HG03108 (cell line): ENCODE data around the gene HK1.
"Not testable (repeated sequence)": the region's sequence is repeated elsewhere in the genome, so short reads cannot be mapped to it uniquely, and the experiment has no call there.

Experiments
- ATAC-seq: cut with Tn5 transposase; IDR thresholded peaks from one replicate; pipeline ENCODE4 v1.9.1; 2021; ENCODE audit warnings: moderate library complexity; ENCODE audit not compliant: unreplicated experiment

Gene HK1

GRCh38 chr10:69254877-69255276 lies 23.4 kb upstream of the HK1 start:
- no peak for ATAC-seq

DNA sequence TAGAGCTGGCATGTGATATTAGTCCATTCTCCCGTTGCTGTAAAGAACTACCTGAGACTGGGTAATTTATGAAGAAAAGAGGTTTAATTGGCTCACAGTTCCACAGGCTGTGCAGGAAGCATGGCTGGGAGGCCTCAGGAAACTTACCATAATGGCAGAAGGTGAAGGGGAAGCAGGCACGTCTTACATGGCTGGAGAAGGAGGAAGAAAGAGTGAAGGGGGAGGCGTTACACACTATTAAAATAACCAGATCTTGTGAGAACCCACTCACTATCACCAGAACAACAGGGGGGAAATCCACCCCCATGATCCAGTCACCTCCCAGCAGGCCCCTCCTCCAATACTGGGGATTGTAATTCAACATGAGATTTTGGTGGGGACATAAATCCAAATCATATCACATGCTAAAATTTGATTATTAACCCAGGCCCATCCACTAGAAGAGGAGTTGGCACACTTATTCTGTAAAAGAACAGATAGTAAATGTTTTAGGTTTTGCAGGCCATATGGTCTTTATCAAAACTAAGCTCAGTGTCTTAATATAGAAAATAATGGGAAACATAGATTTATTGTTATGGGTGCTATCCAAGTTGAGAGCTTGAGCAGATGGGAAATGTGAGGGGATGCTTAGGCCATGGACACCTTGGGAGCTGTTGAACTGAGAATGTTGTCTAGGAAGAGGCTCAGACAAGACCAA lies 18.6 kb upstream of the HK1 start:
- ATAC-seq: no peak

DNA sequence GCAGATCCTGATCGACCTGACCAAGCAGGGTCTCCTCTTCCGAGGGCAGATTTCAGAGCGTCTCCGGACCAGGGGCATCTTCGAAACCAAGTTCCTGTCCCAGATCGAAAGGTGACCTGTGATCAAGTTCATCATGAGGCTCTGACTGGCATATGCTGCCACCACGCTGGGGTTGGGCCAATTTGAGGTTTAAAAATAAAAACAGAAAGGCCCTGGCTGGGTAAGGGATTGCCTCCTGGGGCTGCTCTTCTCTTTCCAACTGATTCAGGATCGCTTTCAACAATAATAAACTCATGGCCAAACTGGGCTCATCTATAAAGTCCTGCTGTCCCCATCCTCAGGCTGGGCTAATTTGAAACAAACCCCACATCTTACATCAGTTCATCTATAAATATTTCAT lies 17.1 kb upstream of the HK1 start:
- no peak for ATAC-seq

DNA sequence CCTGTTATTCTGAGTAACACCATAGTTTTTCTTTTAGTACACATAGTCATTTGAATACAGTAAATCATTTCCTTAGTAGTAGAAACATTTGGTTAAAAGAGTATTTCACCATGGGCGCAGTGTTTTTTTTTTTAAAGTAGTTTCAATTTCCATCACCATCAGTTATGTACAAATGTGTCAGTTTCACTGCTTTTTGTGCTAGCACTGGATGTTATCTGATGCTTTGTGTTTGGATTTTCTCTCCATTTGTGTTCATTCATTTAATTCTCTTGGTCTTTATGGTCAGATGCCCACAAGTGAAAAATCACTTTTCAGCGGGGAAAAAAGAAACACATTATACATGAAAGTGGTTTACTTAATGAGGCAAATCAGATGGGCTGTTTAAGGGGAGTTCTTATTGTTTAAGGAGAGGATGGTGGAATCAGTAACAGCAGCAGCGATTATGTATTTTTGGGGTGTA lies 16.0 kb upstream of the HK1 start:
- no peak for ATAC-seq

- no peak for ATAC-seq
Measured at GRCh38 chr10:69265521-69265920, 12.8 kb upstream of the HK1 start.

DNA sequence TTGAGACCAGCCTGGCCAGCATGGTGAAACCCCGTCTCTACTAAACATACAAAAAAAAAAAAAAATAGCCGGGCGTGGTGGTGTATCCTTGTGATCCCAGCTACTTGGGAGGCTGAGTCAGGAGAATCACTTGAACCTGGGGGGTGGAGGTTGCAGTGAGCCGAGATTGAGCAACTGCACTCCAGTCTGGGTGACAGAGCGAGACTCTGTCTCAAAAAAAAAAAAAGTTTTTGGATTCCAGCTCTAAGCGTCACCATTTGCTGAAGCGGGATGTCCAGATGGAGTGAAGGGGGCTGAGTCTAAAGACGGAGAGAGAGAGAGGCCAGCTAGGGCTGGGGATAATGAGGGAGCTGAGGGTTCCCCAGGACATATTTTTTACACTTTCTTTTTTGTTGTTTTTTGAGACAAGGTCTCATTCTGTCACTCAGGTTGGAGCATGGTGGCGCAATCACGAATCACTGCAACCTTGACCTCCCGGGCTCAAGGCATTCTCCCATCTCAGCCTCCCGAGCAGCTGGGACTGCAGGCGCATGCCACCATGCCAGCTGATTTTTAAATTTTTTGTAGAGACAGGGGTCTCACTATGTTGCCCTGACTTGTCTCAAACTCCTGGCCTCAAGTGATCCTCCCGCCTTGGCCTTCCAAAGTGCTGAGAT lies 9.4 kb upstream of the HK1 start:
- no peak for ATAC-seq

GRCh38 chr10:69269761-69270160 lies 8.5 kb upstream of the HK1 start:
- ATAC-seq: no peak

- no peak for ATAC-seq
Measured at GRCh38 chr10:69270990-69271389, 7.3 kb upstream of the HK1 start.

DNA sequence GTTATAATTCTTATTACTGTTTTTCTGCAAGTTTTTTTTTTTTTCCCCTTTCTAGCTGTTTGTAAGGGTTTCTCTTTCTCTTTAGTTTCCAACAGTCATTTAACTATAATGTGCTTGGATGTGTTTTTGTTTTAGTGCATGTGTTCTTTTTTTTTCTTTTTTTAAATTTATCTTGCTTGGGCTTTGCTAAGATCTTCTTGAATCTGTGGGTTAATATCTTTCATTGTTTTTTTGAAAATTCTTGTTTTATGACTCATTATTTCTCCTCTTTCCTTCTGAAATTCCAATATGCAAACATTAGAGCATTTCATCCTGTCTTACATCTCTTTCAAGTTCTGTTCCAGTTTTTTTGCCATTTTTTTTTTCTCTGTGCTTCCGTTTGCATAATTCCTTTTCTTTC lies 5.7 kb upstream of the HK1 start:
- ATAC-seq: no peak

- no peak for ATAC-seq
Measured at GRCh38 chr10:69275444-69275843, 2.9 kb upstream of the HK1 start.

GRCh38 chr10:69276503-69276902 lies 1.8 kb upstream of the HK1 start:
- ATAC-seq: no peak

DNA sequence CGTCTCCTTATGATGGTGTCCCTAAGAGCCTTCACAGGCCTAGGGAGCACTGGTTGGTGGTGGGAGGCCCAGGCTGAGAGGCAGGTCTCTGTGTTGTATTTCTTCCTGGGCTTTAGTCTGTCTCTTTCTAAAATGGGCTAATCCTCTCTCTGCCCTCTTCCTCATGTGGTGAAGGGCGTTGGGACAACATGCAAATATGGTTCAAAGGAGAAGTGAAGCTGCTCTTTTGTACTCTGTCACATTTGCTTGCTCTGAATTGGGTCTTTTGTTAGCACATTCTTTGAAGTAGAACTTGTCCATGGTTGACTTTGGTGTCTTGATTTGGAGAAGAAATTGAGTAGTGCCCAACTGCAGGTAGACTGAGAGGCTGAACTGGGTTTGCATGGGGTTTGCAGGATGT lies 814 bp downstream of the HK1 start:
- ATAC-seq: no peak

DNA sequence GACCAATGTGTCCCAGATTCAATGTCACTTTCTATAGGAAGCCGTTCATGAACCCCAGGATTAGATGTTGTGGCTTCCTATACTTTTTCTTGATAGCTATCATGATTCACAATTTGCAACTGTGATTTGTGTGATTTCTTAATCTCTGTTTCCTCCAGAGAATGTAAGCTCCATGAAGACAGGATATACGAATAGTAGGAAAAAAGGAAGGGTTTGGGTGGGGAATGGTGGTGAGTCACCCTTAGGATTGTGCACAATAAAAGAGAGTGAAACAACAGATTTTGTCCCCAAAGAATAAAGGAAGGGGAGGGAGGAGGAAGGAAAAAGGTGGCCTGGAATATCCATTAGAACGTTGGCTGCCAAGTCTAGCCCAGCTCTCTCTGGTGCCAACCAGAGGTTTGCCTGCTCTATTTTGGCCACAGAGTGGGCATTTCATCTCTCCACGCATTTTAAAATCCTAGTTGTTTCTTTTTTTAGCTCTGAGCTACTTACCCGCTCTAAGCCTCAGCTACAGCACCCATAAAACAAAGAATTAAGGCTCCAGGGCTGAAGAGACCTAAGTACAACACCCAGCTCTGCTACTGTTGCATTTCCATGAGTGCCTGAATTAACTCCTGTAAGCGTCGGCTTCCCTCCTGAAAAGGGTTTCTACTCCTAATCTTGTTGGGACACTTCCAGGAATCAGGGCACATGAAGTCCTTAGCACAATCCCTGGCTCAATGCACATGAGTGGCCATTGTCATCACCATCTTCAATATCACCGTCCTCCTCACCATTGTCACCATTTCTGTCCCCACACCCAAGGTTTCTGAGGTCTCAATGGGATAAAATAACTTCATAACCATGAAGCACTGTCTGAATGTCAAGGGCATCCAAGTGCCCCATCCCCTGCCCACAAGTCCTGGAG lies 3.5 kb downstream of the HK1 start:
- no peak for ATAC-seq

- ATAC-seq: not testable (repeated sequence)
Measured at GRCh38 chr10:69284402-69284801, 6.1 kb downstream of the HK1 start.

DNA sequence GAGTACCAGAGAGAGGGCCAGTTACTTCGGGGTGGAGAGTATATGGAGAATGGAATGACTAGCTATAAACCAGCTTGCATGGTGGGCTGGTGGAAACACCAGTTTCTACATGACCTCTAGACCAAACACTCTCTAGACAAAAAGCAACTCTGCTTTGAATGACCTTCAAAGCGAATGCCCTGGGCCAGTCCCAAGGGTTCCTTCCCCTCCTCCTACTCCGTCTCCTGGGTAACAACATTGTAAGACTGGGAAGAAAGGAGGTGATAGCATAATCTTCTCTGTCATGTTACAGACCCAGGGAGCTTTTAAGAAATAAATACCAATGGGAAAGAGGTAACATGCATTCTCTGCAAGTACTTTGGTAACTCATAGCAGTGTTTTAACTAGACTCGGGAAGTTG lies 7.4 kb downstream of the HK1 start:
- no peak for ATAC-seq

DNA sequence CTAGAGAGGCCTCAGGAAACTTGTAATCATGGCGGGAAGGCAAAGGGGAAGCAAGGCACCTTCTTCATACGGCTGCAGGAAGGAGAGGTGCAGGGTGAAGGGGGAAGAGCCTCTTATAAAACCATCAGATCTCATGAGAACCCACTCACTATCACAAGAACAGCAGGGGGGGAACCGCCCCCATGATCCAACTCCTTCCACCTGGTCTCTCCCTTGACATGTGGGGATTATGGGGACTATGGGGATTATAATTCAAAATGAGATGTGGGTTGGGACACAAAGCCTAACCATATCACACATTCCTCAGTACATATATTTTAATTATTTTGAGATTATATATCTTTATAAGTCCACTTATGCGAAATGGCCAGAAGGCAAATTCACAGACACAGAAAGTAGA lies 8.9 kb downstream of the HK1 start:
- no peak for ATAC-seq

DNA sequence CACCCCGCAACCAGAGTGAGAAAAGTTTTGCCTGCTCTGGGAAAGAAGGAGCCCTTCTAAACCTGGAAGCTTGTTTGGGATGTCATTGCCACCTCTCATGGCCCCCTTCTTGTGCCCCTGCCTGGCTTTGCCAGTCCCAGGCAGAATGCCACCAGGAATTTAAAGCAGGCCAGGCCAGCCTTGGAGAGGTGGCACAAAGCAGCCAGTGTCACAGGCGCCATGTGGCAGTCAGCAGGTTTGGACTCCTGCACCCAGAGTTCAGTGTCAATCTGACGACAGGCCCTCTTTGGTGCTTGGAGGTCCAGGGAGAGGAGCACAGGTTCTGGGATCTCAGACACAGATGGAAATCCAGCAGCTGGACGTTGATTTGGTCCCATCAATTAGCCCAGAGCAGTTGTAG lies 12.7 kb downstream of the HK1 start:
- no peak for ATAC-seq

DNA sequence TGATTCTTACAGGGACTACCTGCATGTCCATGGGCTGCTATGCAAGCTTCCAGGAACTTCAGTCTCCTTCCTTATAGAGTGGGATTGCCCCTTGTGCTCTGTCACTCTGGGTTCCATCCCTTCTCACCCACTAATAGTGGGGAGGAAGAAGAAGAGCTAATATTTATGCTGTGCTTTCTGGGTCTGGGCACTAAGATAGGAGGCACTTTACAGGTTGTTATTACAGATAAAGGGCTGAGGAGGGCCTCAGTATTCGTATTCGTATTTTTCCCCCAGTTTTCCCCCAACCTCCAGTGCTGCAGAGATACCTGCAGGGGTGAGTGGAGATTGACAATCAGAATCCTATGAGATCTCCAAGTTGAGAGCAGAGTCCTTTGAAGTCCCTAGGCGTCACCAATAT lies 14.2 kb downstream of the HK1 start:
- no peak for ATAC-seq

DNA sequence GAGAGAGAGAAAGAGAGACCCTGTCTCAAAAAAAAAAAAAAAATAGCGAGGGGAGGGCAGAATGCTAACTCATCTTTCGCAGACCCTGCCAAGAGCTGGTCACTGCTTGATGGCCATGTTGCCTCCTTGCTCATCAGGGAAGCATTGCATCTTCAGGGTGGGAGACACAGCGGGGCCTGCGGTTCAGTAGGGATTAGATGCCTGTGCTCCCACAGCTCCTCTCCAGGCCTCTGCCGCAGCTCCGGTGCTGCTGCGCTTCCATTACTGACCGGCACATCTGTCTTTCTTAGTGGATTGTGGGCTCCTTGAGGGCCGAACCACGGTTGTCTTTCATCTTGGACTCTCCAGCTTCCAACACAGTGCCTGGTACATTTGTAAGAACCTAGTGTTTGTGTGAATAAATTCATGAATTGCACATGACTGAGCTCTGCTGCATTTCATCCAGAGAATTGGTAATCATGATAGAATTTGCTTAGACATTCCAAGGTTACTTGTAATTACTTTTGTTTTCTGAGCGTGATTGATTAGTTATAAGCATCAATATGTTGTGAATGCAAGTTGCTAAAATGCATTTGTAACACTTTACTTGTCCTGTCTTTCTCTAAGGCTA lies 16.8 kb downstream of the HK1 start:
- ATAC-seq: no peak

DNA sequence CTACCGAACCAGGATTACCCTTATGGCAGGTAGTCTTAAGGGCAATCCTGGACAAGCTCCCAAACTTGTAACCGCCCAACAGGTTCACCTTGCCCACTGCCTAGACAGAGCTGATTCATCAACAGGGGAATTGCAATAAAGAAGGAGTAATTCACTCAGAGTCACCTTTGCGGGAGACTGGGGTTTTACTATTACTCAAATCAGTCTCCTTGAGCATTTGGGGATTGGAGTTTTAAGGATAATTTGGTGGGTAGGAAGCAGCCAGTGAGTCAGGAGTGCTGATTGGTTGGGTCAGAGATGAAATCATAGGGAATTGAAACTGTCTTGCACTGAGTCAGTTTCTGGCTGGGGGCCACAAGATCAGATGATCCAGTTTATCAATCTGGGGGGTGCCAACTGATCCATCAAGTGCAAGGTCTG lies 25.3 kb downstream of the HK1 start:
- no peak for ATAC-seq

DNA sequence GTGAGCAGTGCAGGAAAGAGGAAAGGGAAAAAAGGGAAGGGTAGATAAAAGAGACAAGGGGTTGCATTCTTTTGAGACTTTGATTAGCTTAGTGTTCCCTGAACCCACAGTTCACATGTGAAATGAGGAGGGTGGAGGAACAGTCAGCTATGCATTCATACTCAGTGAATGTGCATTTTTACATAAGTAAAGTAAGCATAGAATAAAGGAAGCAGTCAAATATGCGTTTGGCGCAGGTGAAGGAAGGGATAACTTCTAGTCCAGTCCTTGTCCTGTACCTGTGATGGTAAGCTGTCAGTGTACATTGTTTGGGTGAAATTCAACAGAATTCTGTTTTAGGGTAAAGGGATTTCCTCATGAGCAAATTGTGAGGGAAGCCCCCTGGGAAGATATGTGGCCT lies 28.1 kb downstream of the HK1 start:
- ATAC-seq: no peak
